Astrocyte (in vitro differentiated cells and primary cell): Measurements from ENCODE around the gene CIB4. TPM values are rescaled to one million over a fixed set of nuclear protein-coding genes. Genes with fewer than 3 reads are reported as not detected.

Source experiments
- DNase-seq: peaks from one replicate; pipeline ENCODE4 v3.0.0-alpha.2; 2010; ENCODE audit warnings: low read depth
- FAIRE-seq: peaks from 2 replicates; lab custom pipeline; 2011; peaks lifted over from hg19 to GRCh38; lab: Jason Lieb, UNC
- H2AFZ ChIP-seq: 2 replicates; pipeline ENCODE4 v1.6.0; 2012; ENCODE audit warnings: low read depth, low read length, inconsistent platforms
- H3K27ac ChIP-seq: 2 replicates; pipeline ENCODE4 v1.5.1; 2011; ENCODE audit warnings: low read depth, low read length, inconsistent platforms
- H3K27me3 ChIP-seq: 2 replicates; pipeline ENCODE4 v1.6.0; 2011; ENCODE audit warnings: low read length, inconsistent platforms; ENCODE audit not compliant: insufficient read depth
- H3K36me3 ChIP-seq: 2 replicates; pipeline ENCODE4 v1.5.1; 2011; ENCODE audit warnings: low read length, inconsistent platforms; ENCODE audit not compliant: insufficient read depth
- H3K4me1 ChIP-seq: 2 replicates; pipeline ENCODE4 v1.5.1; 2011; ENCODE audit warnings: low read length, inconsistent platforms; ENCODE audit not compliant: insufficient read depth
- H3K4me2 ChIP-seq: 2 replicates; pipeline ENCODE4 v1.6.0; 2012; ENCODE audit warnings: low read length, inconsistent platforms
- H3K4me3 ChIP-seq: 2 replicates; pipeline ENCODE4 v1.5.1; 2011; ENCODE audit warnings: low read depth, mild to moderate bottlenecking, low read length, inconsistent platforms; ENCODE audit not compliant: insufficient read depth
- H3K79me2 ChIP-seq: 2 replicates; pipeline ENCODE4 v1.6.0; 2012; ENCODE audit warnings: mild to moderate bottlenecking, low read length, inconsistent platforms; ENCODE audit not compliant: insufficient read depth
- H3K9ac ChIP-seq: 2 replicates; pipeline ENCODE4 v1.6.0; 2012; ENCODE audit warnings: mild to moderate bottlenecking, low read length, inconsistent platforms
- H3K9me3 ChIP-seq: 2 replicates; pipeline ENCODE4 v1.5.1; 2012; ENCODE audit warnings: low read depth, mild to moderate bottlenecking, low read length, inconsistent platforms; ENCODE audit not compliant: insufficient read depth
- H4K20me1 ChIP-seq: 2 replicates; pipeline ENCODE4 v1.6.0; 2012; ENCODE audit warnings: low read length, inconsistent platforms; ENCODE audit not compliant: insufficient read depth
- H3K27ac Mint-ChIP-seq: one replicate; pipeline ENCODE4 v1.8.0; 2021; ENCODE audit warnings: mild to moderate bottlenecking, mixed read lengths; ENCODE audit not compliant: unreplicated experiment
- H3K27me3 Mint-ChIP-seq: one replicate; pipeline ENCODE4 v1.8.0; 2021; ENCODE audit warnings: low read depth, mixed read lengths; ENCODE audit not compliant: unreplicated experiment
- H3K36me3 Mint-ChIP-seq: one replicate; pipeline ENCODE4 v1.8.0; 2021; ENCODE audit warnings: low read depth, mixed read lengths; ENCODE audit not compliant: unreplicated experiment
- H3K4me1 Mint-ChIP-seq: one replicate; pipeline ENCODE4 v1.8.0; 2021; ENCODE audit warnings: low read depth, mixed read lengths; ENCODE audit not compliant: unreplicated experiment
- H3K4me3 Mint-ChIP-seq: one replicate; pipeline ENCODE4 v1.8.0; 2021; ENCODE audit warnings: mild to moderate bottlenecking, moderate library complexity, mixed read lengths; ENCODE audit not compliant: unreplicated experiment
- H3K9me3 Mint-ChIP-seq: one replicate; pipeline ENCODE4 v1.8.0; 2021; ENCODE audit warnings: mild to moderate bottlenecking, mixed read lengths; ENCODE audit not compliant: unreplicated experiment
- CTCF ChIP-seq: IDR thresholded peaks from 2 replicates; pipeline ENCODE4 v1.5.1; 2011; ENCODE audit warnings: low read depth, mild to moderate bottlenecking, inconsistent platforms, low read length, moderate library complexity; ENCODE audit not compliant: insufficient read depth
- EZH2 ChIP-seq: IDR thresholded peaks from 2 replicates; pipeline ENCODE4 v1.6.1; 2012; ENCODE audit warnings: mild to moderate bottlenecking, low read length, inconsistent platforms; ENCODE audit not compliant: insufficient read depth
- total RNA-seq: library from RNA; stranded (reverse); gene quantifications from 2 replicates; pipeline ENCODE4 v1.2.1, GENCODE V29; 2021

CIB4 gene
- total RNA-seq, 1 donor from 2014 or later, result not detected

GRCh38 chr2:26654061-26654340 is 12.8 kb upstream of the CIB4 start:
- FAIRE-seq, result no peak
- H2AFZ ChIP-seq, result no peak overlapping the region
- Mint-ChIP-seq H3K27ac (no peak overlapping the region), H3K4me1 (peaks cover 7% of the 10 kb centered on the region), H3K36me3 (peaks cover 2% of the 10 kb centered on the region), H3K9me3 (peaks cover 13% of the 10 kb centered on the region), H3K4me3 (no peak overlapping the region), H3K27me3 (peaks cover 37% of the 10 kb centered on the region)
- H4K20me1 ChIP-seq, result no peaks in the 10 kb centered on the region
- no peak overlapping the region for H3K9ac ChIP-seq
- H3K4me1 ChIP-seq, result no peaks in the 10 kb centered on the region
- H3K79me2 ChIP-seq, result no peaks in the 10 kb centered on the region
- H3K9me3 ChIP-seq, result no peaks in the 10 kb centered on the region
- H3K36me3 ChIP-seq, result no peaks in the 10 kb centered on the region
- DNase-seq, result no peak
- H3K4me2 ChIP-seq, result no peak overlapping the region
- no peak overlapping the region for H3K4me3 ChIP-seq
- no peak overlapping the region for H3K27ac ChIP-seq
- TF ChIP-seq EZH2 (no peak), CTCF (no peak)
- peaks cover 17% of the 10 kb centered on the region for H3K27me3 ChIP-seq

- Mint-ChIP-seq H3K9me3 (peaks cover 12% of the 10 kb centered on the region), H3K36me3 (peaks cover 2% of the 10 kb centered on the region), H3K27ac (no peak overlapping the region), H3K27me3 (peaks cover 39% of the 10 kb centered on the region), H3K4me3 (peak overlapping the region; percentile 22), H3K4me1 (peaks cover 7% of the 10 kb centered on the region)
- H3K27ac ChIP-seq, result no peak overlapping the region
- no peaks in the 10 kb centered on the region for H4K20me1 ChIP-seq
- no peak overlapping the region for H2AFZ ChIP-seq
- H3K4me2 ChIP-seq, result no peak overlapping the region
- H3K9ac ChIP-seq, result no peak overlapping the region
- H3K27me3 ChIP-seq, result peaks cover 18% of the 10 kb centered on the region
- DNase-seq (no peak), FAIRE-seq (no peak)
- H3K36me3 ChIP-seq, result no peaks in the 10 kb centered on the region
- TF ChIP-seq CTCF (no peak), EZH2 (no peak)
- H3K4me3 ChIP-seq, result no peak overlapping the region
- no peaks in the 10 kb centered on the region for H3K9me3 ChIP-seq
- H3K4me1 ChIP-seq, result no peaks in the 10 kb centered on the region
- no peaks in the 10 kb centered on the region for H3K79me2 ChIP-seq
Observed at GRCh38 chr2:26653207-26654060, 12.3 kb upstream of the CIB4 start.
